ENCODE data around the gene FAM111B. TPM values are rescaled to one million over a fixed set of nuclear protein-coding genes. Genes with fewer than 3 reads are reported as not detected.

FAM111B gene
- total and polyA plus RNA-seq, 2 of the 8 experiments (the other 6 are each of a cell fraction or from before 2014, with no cell fraction given): 4.8 to 38.1 TPM

- TF ChIP-seq SP4 (IDR thresholded peaks at IDR 0.05; ENCODE audit: low read length) (no peak), YY1 (IDR thresholded peaks at IDR 0.05; ENCODE audit: low read depth, low read length) (peak; percentile 59), CREB1 (IDR thresholded peaks at IDR 0.05) (0 out of 2 replicates have a peak, but pooled peaks have one; percentile 41), EZH2 (IDR thresholded peaks at IDR 0.05; ENCODE audit: low read depth, low read length, severe bottlenecking) (no peak), CBX5 (IDR thresholded peaks at IDR 0.05; ENCODE audit: low read depth, low read length) (no peak), PHF8 (conservative IDR thresholded peaks at IDR 0.05; ENCODE audit: low read depth, low read length) (peak; percentile 81), TAF1 (IDR thresholded peaks at IDR 0.05; ENCODE audit: low read depth, low read length) (peak; percentile 61), SUZ12 (IDR thresholded peaks at IDR 0.05; ENCODE audit: low read length) (peak; percentile 22; the same call in 1 of the 2 replicates), NANOG (IDR thresholded peaks at IDR 0.05; ENCODE audit: insufficient read depth, low read depth, low read length, poor library complexity, severe bottlenecking) (no peak), CTBP2 (IDR thresholded peaks at IDR 0.05; ENCODE audit: borderline replicate concordance, insufficient read depth, insufficient read length, low read length) (no peak), NRF1 (IDR thresholded peaks at IDR 0.05; ENCODE audit: low read depth, low read length) (no peak), FOSL1 (IDR thresholded peaks at IDR 0.05; ENCODE audit: insufficient read depth, low read depth, low read length) (no peak), SIX5 (IDR thresholded peaks at IDR 0.05; ENCODE audit: low read depth, low read length) (no peak), GTF2F1 (IDR thresholded peaks at IDR 0.05; ENCODE audit: borderline replicate concordance, low read depth, low read length) (no peak), CHD1 (IDR thresholded peaks at IDR 0.05; ENCODE audit: low read depth, low read length) (no peak), EP300 (IDR thresholded peaks at IDR 0.05; ENCODE audit: borderline replicate concordance in 1 of 2, low read depth in 2 of 2, low read length in 2 of 2) (peak in 1 of 2 experiments; percentile 67; a peak in 1 of 3 replicates), CHD2 (IDR thresholded peaks at IDR 0.05; ENCODE audit: low read length) (no peak; the same call in 1 of the 2 replicates), CEBPB (IDR thresholded peaks at IDR 0.05; ENCODE audit: low read depth, low read length) (peak; percentile 80)
- TF ChIP-seq, protein P1, sequence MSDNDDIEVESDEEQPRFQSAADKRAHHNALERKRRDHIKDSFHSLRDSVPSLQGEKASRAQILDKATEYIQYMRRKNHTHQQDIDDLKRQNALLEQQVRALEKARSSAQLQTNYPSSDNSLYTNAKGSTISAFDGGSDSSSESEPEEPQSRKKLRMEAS (IDR thresholded peaks at IDR 0.05): peak; percentile 88
- TF ChIP-seq, protein P2, sequence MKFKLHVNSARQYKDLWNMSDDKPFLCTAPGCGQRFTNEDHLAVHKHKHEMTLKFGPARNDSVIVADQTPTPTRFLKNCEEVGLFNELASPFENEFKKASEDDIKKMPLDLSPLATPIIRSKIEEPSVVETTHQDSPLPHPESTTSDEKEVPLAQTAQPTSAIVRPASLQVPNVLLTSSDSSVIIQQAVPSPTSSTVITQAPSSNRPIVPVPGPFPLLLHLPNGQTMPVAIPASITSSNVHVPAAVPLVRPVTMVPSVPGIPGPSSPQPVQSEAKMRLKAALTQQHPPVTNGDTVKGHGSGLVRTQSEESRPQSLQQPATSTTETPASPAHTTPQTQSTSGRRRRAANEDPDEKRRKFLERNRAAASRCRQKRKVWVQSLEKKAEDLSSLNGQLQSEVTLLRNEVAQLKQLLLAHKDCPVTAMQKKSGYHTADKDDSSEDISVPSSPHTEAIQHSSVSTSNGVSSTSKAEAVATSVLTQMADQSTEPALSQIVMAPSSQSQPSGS (IDR thresholded peaks at IDR 0.05; ENCODE audit: low read length): no peak; the same call in none of the 2 replicates
- TF ChIP-seq, protein P3, sequence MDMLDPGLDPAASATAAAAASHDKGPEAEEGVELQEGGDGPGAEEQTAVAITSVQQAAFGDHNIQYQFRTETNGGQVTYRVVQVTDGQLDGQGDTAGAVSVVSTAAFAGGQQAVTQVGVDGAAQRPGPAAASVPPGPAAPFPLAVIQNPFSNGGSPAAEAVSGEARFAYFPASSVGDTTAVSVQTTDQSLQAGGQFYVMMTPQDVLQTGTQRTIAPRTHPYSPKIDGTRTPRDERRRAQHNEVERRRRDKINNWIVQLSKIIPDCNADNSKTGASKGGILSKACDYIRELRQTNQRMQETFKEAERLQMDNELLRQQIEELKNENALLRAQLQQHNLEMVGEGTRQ (IDR thresholded peaks at IDR 0.05; ENCODE audit: low read length): no peak
These were observed 64.7 kb downstream of the FAM111B start, which contains the start of gene DTX4 (continued) for GRCh38 chr11:59171508-59172322.
